Embryonic facial prominence (tissue), 1 donor: Measurements from ENCODE around the gene SYNE2.

Source experiments
- DNase-seq: peaks from one replicate; pipeline ENCODE4 v3.0.0-alpha.2; 2016; ENCODE audit errors: extremely low spot score

The SYNE2 gene

GRCh38 chr14:64246688-64247087 lies 393.9 kb downstream of the SYNE2 start:
- no peak for DNase-seq

DNA sequence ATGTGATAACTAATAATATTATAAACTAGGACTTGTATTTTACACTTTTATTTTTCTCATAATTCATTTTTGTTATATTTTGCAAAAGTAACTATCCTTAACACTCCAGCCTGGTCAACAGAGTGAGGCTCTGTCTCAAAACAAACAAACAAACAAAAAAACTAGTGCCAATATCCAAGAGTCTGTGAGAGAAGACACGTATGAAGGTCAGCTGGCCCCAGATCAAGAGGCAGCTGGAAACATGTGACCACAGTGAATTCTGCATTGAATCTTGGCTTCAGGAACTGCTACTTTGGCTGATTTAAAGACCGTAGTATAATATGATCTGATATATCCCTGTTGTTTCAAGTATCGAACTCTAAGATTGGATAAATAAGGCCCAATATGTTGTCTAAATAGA lies 394.4 kb downstream of the SYNE2 start:
- no peak for DNase-seq

- DNase-seq, result no peak
Measured at GRCh38 chr14:64248689-64249088, 395.9 kb downstream of the SYNE2 start.

- DNase-seq, result no peak
Measured at GRCh38 chr14:64249363-64249762, 396.6 kb downstream of the SYNE2 start.

GRCh38 chr14:64253672-64254071 lies 400.9 kb downstream of the SYNE2 start:
- no peak for DNase-seq

- no peak for DNase-seq
Measured at GRCh38 chr14:64255756-64256155, 403.0 kb downstream of the SYNE2 start.

DNA sequence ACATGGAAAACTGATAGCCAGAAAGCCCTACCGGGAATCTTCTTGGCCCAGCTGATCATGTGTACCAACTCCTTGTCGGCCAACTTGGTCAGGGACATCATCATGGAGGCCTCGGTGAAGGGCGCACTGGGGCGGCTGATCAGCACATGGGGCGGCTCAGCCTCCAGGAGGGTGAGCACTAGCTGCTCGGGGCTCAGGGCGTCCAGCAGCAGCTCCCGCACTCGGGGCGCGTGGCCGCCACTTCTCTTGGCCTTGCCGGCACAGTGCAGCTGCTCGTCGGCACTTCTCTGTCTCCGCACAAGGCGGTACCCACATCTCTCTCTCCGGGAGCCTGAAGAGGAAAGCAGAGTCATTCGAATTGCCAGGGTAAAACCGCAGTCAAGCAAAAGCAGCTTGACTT lies 407.6 kb downstream of the SYNE2 start:
- DNase-seq, result no peak

GRCh38 chr14:64265222-64265621 lies 412.4 kb downstream of the SYNE2 start:
- DNase-seq, result no peak

GRCh38 chr14:64266239-64266638 lies 413.4 kb downstream of the SYNE2 start:
- DNase-seq, result no peak

GRCh38 chr14:64272019-64272418 lies 419.2 kb downstream of the SYNE2 start:
- no peak for DNase-seq
